Heart left ventricle (tissue), 16 donors: ENCODE data around the gene MAGI1. TPM values are rescaled to one million over a fixed set of nuclear protein-coding genes. Genes with fewer than 3 reads are reported as not detected.
A peak's percentile ranks its signal among the peaks of the same experiment; 100 is the strongest.

Experiments used
- ATAC-seq, 4 donors: fragments of 200-7000 bp; cut with Tn5 transposase; one replicate each; pipeline ENCODE4 v1.9.1; 2020 to 2022; ENCODE audit warnings: moderate library complexity in 4 of 4, mild to moderate bottlenecking in 3 of 4, moderate number of reproducible peaks in 1 of 4
- DNase-seq, 5 donors: peaks; one replicate each; pipeline ENCODE4 v3.0.0-alpha.2; 2020
- H3K27ac ChIP-seq, 12 donors: fragments of 200-600 bp; sonication (generic) in 4 of 12; one replicate each; pipeline versions ENCODE4 v1.5.0 to v1.8.0; 2016 to 2022; ENCODE audit warnings: mild to moderate bottlenecking in 2 of 12
- H3K27me3 ChIP-seq, 9 donors: fragments of 200-600 bp; sonication (generic) in 2 of 9; one replicate each; pipeline versions ENCODE4 v1.5.1 to v1.8.0; 2016 to 2022; ENCODE audit warnings: mild to moderate bottlenecking in 3 of 9
- H3K36me3 ChIP-seq, 9 donors: fragments of 200-600 bp; sonication (generic) in 2 of 9; one replicate each; pipeline versions ENCODE4 v1.5.0 to v1.8.0; 2018 to 2022; ENCODE audit warnings: mild to moderate bottlenecking in 2 of 9
- H3K4me1 ChIP-seq, 12 donors: fragments of 200-600 bp; sonication (generic) in 4 of 12; one replicate each; pipeline versions ENCODE4 v1.5.0 to v1.8.0; 2016 to 2022; ENCODE audit warnings: mild to moderate bottlenecking in 3 of 12
- H3K4me3 ChIP-seq, 12 donors: fragments of 200-600 bp; sonication (generic) in 4 of 12; one replicate each; pipeline versions ENCODE4 v1.5.0 to v1.8.0; 2017 to 2022; ENCODE audit warnings: mild to moderate bottlenecking in 9 of 12, moderate library complexity in 4 of 12
- H3K9me3 ChIP-seq, 12 donors: fragments of 200-600 bp; sonication (generic) in 4 of 12; one replicate each; pipeline versions ENCODE4 v1.5.0 to v1.8.0; 2016 to 2022; ENCODE audit warnings: mild to moderate bottlenecking in 1 of 12
- CTCF ChIP-seq, 12 donors: fragments of 200-600 bp; sonication (generic) in 4 of 12; IDR thresholded peaks; one replicate each; pipeline versions ENCODE4 v1.5.0 to v1.8.0; 2018 to 2022; ENCODE audit warnings: antibody characterized with exemption in 12 of 12, mild to moderate bottlenecking in 5 of 12
- POLR2A ChIP-seq, 2 donors: fragments of 450-650 bp; IDR thresholded peaks; one replicate each; pipeline ENCODE4 v1.6.1; 2017; ENCODE audit warnings: antibody characterized with exemption in 2 of 2, mild to moderate bottlenecking in 2 of 2, moderate library complexity in 2 of 2
- WGBS, 4 donors: extraction: QIAGEN DNeasy Blood & Tissue Kit in 2 of 4; methylation state at CpG; one replicate each; pipeline versions ENCODE4 v1.1.5 to v1.1.7; 2013 to 2018; 5-methylcytosine and 5-hydroxymethylcytosine counted together
- intact Hi-C, 10 donors: fragments of 100-400 bp; cut with DNase I; formaldehyde crosslinking; loops; one replicate each; pipeline versions ENCODE4 v1.11.1 to v1.14.2; 2022
- polyA plus RNA-seq, 2 donors: library from polyadenylated mRNA; stranded (reverse); fragments of 200-250 nt; gene quantifications; one replicate each; pipeline ENCODE4 v1.2.3, GENCODE V29; 2013
- total RNA-seq, 9 donors: library from RNA; depleted of rRNA in 2 of 9; stranded (reverse); fragments of >200 nt in 2 of 9; fragmentation: NEBNext Ultra II Directional in 3 of 9; extraction: Animal tissue kit (Norgen Biotek cat#: 25700) in 3 of 9; gene quantifications; one replicate each; pipeline versions ENCODE4 v1.1.0 to v1.2.4, GENCODE V29; 2016 to 2023
- donor health status: ischemic (EF 13 %, LVEDD 7.1; RV severe dilation, severe dysfunction).
- donor health status: healthy with polysubstance abuse.
- donor health status: DM: no; HTN: yes; CAD: no.
- donor health status: DM: no; HTN: no; CAD: no.
- donor health status: ischemic (EF 25% LVEDD 6.9; RV normal size, moderate dysfunction).
- donor health status: ischemic (EF 25% LVEDD 5.7; RV mildly dilated, moderate dysfunction).
- donor health status: healthy.
- donor health status: DM: yes; HTN: yes; CAD: no.
- donor health status: ischemic (EF 35%, LVEDD 5.7; RV mildly dilated, moderate dysfunction).
- donor health status: nonischemic (EF 11% LVEDD 7.7; RV severe dilation, severe dysfunction).
- donor health status: DM: yes; HTN: yes; CAD: no.
- donor health status: PGD.
- donor health status: ischemic (EF 29% LVEDD 5.4; RV normal size, mild dysfunction).
- donor health status: nonischemic (EF 23%, LVEDD 6.1; RV moderate dilation, normal function).

MAGI1 gene
- total and polyA plus RNA-seq, 11 donors, result 18.5 to 52.1 (median 31.4) TPM

GRCh38 chr3:66041116-66041515 is 2.4 kb upstream of the MAGI1 start:
- DNase-seq (no peak), ATAC-seq (no peak)
- peaks cover 0 to 17% (median 8%) of the 10 kb centered on the region in 12 donors for H3K4me1 ChIP-seq
- TF ChIP-seq POLR2A (IDR thresholded peaks at IDR 0.05) (no peak), CTCF (IDR thresholded peaks at IDR 0.05) (no peak)
- H3K27ac ChIP-seq, result no peak overlapping the region
- H3K9me3 ChIP-seq, result no peaks in the 10 kb centered on the region
- WGBS, 4 donors, result 80 to 92% (median 88%) methylated on average over 1 of the region's 1 CpG
- intact Hi-C loops, result loop anchor here in 1 of 10 donors (10.0 kb wide), 1 partner anchor 74 kb away; no protein-coding TSS in a partner anchor
- no peaks in the 10 kb centered on the region for H3K36me3 ChIP-seq
- no peak overlapping the region for H3K4me3 ChIP-seq
- H3K27me3 ChIP-seq, result peaks cover 0 to 32% (median 0%) of the 10 kb centered on the region in 9 donors

GRCh38 chr3:66039590-66039887 is 821 bp upstream of the MAGI1 start:
- Histone ChIP-seq H3K4me3 (peak overlapping the region; percentile 50 to 97 (median 85)), H3K36me3 (no peaks in the 10 kb centered on the region), H3K4me1 (peaks cover 0 to 27% (median 15%) of the 10 kb centered on the region in 12 donors), H3K27me3 (peaks cover 0 to 32% (median 0%) of the 10 kb centered on the region in 9 donors), H3K9me3 (no peaks in the 10 kb centered on the region), H3K27ac (peak overlapping the region; percentile 85 to 98 (median 94))
- DNase-seq (peak; percentile 57 to 79 (median 63)), ATAC-seq (peak in 3 of 4 donors; percentile 16 to 28 (median 18))
- TF ChIP-seq CTCF (IDR thresholded peaks at IDR 0.05) (peak in 4 of 12 donors; percentile 7 to 17 (median 12)), POLR2A (IDR thresholded peaks at IDR 0.05) (no peak)
- intact Hi-C loops, result loop anchor here in 9 of 10 donors (1.0 to 10.0 kb wide), 19 partner anchors 52 to 255 kb away; no protein-coding TSS in a partner anchor
- 0 to 3% (median 1%) methylated on average over 13 to 20 of the region's 20 CpGs for WGBS, 4 donors

GRCh38 chr3:66038384-66038725 is 363 bp downstream of the MAGI1 start:
- TF ChIP-seq CTCF (IDR thresholded peaks at IDR 0.05) (no peak), POLR2A (IDR thresholded peaks at IDR 0.05) (no peak)
- peak overlapping the region; percentile 65 to 98 (median 94) for H3K27ac ChIP-seq
- H3K27me3 ChIP-seq, result peaks cover 0 to 32% (median 0%) of the 10 kb centered on the region in 9 donors
- ATAC-seq (peak in 3 of 4 donors; percentile 1 to 30 (median 10)), DNase-seq (peak in 1 of 5 donors; percentile 43)
- H3K4me1 ChIP-seq, result peaks cover 0 to 31% (median 16%) of the 10 kb centered on the region in 12 donors
- no peaks in the 10 kb centered on the region for H3K36me3 ChIP-seq
- intact Hi-C loops, result loop anchor here in 9 of 10 donors (2.0 to 10.0 kb wide), 18 partner anchors 51 to 254 kb away; no protein-coding TSS in a partner anchor
- H3K4me3 ChIP-seq, result peak overlapping the region; percentile 52 to 97 (median 90)
- no peaks in the 10 kb centered on the region for H3K9me3 ChIP-seq
- 0 to 1% (median 1%) methylated on average over 25 of the region's 25 CpGs for WGBS, 4 donors

- Histone ChIP-seq H3K4me3 (peak overlapping the region; percentile 52 to 97 (median 90)), H3K27ac (peak overlapping the region; percentile 65 to 98 (median 94)), H3K27me3 (peaks cover 0 to 32% (median 0%) of the 10 kb centered on the region in 9 donors), H3K9me3 (no peaks in the 10 kb centered on the region), H3K4me1 (peaks cover 0 to 33% (median 18%) of the 10 kb centered on the region in 12 donors), H3K36me3 (no peaks in the 10 kb centered on the region)
- TF ChIP-seq POLR2A (IDR thresholded peaks at IDR 0.05), result no peak
- TF ChIP-seq CTCF (IDR thresholded peaks at IDR 0.05), result no peak
- ATAC-seq (peak in 2 of 4 donors; percentile 0 to 2), DNase-seq (peak; percentile 22 to 69 (median 38))
- 0 to 1% (median 1%) methylated on average over 27 to 31 of the region's 31 CpGs for WGBS, 4 donors
- intact Hi-C loops, result loop anchor here in 9 of 10 donors (2.0 to 10.0 kb wide), 19 partner anchors 51 to 253 kb away; no protein-coding TSS in a partner anchor
Observed at GRCh38 chr3:66037986-66038369, 740 bp downstream of the MAGI1 start.
